Amygdala (tissue), 56 donors: ENCODE results near the gene PYGO2.
"Not testable (repeated sequence)": the region's sequence is repeated elsewhere in the genome, so short reads cannot be mapped to it uniquely, and the experiment has no call there.

Experiments
- DNase-seq, 56 donors: peaks; one replicate each; lab custom pipeline; 2025; lab: John Stamatoyannopoulos, UW

Gene PYGO2

DNA sequence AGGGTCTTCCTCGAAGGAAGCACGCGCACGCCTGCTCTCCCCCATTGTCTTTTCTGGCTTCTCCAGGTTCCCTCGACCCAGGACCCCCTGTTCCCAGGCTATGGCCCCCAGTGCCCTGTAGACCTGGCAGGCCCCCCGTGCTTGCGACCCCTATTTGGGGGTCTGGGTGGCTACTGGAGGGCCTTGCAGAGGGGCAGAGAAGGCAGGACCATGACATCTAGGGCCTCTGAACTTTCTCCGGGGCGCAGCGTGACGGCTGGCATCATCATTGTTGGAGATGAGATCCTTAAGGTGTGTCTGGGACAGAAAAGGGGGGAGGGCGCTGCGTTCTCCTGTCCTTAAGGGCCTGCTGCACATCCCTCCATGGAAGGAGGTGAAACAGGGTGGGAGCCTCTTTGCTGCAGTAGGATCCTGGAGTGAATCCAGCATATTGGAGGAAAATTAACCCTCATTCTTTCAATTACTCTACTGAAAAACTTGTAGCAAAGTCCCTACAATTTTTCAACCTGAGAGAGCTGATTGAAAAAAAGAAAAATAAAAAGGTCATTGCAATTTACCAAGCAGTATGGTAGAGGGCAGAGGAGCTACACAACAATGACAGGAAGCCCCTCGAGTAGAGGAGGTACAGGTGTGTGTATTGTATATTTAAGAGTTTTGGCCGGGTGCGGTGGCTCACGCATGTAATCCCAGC is 22.3 kb upstream of the PYGO2 start:
- DNase-seq: no peak

DNA sequence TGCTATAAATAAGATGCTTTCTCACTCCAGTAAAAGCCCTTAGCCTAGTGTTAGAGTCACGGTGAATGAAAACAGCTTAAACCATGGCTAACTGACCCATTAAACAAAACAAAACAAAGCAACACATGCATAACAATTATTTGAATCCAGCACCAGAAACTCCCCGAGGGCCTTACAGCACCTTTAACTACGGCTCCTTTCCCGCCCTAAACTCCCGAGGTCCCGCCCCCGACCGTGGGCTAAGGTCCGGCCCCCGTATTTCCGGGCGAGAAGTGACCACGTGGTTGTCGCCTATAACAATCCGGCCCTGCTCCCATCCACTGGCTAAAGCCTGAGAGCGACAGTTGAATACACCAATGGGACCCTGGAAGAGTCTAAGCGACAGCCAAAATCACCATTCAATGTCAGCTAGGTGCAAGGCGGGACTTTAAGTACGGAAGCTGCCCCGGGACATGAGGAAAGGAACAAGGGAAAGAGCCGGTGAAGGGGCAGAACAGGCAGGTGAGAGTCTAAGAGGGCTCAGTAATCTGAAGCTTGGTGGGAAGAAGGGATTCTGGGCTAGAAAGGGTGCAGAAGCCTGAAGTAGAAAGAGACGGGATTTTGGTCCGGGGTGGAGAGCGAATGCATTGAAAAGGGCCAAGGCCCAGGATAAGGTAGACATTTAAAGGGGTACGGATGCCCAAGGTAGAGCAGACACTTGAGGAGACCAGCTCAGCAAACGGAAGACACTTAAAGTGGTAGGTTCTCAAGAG is 21.5 kb upstream of the PYGO2 start, which contains the start of gene FLAD1:
TSS of gene FLAD1 (plus strand) at position 448 of the 752 bp plus-strand sequence. CDS start 351 bp downstream, outside the sequence.
- DNase-seq: peak; percentile 50 to 99 (median 94)

DNA sequence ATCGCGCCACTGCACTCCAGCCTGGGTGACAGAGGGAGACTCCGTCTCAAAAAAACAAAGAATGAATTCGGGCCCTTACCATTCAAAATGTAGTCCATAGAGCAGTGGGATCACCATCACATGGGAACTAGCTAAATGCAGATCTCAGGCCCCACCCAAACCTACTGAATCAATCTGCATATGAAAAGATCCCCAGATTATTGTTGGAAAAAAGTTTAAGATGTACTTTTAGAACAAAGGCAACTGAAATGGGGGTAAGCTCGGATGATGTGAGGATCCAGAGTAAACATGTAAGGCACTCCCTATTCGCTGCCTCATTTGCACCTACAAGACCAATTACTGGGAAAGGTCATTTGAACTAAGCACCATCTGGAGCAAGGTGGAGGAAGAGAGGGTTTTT is 20.8 kb upstream of the PYGO2 start:
- DNase-seq: no peak

DNA sequence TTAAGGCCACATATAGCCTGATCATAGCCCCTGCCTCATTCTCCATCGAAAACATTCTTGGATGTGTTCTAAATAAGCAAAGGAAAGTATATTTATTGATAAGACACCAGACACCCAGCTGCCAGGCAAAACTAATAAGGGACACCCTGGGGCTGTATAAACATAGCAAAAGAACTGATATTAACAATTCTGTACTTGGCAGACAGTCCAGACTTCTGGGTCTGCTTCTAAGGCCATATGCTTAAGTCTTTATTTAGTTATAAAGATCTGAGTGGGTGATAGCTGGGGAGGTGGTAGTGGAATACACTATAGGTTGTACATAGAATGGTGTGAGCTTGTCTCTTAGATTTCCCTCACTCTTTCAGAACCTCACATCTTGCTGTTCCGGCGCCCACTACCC is 16.8 kb upstream of the PYGO2 start:
- no peak for DNase-seq

DNA sequence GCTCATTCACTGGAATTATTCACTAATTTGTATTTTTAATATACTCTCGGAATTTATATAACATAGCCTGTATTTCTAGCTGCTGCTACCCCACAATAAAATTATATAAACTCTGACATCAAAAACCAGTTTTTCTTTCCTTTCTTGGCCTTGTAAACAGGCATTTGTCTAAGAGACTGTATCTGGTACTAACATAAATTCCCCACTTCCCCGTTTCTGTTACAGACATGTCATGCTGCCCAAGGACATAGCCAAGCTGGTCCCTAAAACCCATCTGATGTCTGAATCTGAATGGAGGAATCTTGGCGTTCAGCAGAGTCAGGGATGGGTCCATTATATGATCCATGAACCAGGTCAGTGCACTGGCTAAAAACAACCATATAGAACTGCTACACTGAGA is 16.2 kb upstream of the PYGO2 start:
- DNase-seq: not testable (repeated sequence)

DNA sequence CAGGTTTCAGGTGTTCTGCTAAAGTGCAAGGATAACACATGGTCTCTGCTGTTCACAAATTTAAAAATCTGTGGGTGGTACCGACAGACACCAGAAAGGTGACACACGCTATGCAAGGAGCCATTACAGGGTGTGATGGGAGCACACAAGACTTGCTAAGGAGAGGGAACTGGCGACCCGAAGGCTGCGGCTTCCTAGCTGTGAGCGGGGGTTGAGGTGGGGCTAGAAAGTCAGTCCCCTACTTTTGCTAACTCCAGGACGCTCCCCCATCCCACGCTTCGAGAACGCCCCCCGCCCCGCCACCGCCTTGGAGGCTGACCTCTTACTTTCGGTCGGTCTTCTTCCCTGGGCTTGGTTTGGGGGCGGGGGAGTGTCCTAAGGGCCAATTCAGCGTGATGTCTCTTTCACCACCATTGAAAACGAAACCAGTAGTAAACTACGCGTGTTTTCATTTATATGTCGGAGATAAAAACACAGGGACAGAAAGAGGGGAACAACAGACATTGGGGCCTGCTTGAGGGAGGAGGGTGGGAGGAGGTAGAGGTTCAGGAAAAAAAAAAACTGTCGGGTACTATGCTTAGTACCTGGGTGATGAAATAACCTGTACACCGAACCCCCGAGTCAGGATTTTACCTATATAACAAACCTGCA is 14.0 kb upstream of the PYGO2 start:
- peak in 14 of 56 donors; percentile 10 to 45 (median 20) for DNase-seq

DNA sequence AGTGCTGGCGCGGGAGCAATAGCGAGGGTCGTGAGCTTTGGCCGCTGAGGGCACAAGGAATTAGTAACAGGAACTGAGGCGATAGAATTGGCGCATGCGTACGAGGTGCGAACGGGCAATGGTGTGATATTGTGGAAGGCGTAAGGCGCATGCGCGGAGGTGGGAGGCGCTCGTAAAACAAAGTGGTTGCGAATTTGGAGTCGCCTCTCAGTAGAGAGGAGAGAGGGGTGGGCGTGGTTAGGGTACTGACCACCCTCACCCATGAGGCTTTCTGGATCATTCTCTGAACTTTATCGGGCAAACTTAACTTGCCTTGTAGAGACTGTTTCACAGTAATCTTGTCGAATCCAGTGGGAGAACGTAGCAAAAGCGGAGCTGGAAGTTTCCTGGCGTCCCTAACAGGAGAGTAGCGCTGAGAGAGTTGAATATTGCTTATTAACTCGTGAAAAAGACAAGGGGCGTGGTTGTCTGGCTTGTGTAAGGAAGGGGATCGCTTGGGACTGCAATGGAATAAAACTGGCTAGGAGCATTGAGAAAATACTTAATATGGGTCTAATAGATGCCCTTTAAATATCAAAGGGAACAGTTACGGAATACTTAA is 13.3 kb upstream of the PYGO2 start:
- DNase-seq: peak in 51 of 56 donors; percentile 73 to 99 (median 91)

DNA sequence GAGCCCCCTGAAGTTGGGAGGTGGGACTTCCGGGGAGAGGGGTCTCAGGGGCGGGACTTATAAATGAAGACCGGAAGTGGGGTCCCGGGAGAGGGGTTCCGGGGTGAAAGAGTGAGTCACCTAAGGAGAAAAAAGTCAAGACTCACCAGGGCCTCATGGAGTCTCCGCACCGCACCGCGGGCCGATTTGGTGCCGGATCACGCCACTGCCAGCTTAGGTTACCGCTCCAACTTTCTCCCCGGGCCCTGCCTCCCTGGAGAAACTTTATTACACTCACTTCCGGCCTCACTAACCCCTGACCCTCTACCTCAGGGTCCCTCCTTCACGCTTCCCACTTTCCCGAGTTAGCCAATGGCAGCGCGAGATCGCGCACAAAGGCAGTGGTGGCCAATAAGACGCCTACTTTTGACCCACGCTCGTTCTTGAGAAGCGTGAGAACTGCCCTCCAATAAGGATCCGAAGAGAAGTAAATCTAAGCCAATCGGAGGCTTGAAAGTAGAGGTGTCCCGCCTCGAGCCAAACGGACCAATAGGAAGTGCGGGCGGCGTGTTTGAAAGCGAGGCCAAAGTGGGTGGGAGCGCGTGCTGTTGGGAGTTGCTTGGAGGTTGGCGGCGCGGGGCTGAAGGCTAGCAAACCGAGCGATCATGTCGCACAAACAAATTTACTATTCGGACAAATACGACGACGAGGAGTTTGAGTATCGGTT is 12.7 kb upstream of the PYGO2 start, which contains the start of gene CKS1B:
TSS of gene CKS1B (plus strand) at position 580 of the 706 bp plus-strand sequence. CDS start at position 645, 65 bp downstream.
- DNase-seq: peak; percentile 90 to 100 (median 98)

DNA sequence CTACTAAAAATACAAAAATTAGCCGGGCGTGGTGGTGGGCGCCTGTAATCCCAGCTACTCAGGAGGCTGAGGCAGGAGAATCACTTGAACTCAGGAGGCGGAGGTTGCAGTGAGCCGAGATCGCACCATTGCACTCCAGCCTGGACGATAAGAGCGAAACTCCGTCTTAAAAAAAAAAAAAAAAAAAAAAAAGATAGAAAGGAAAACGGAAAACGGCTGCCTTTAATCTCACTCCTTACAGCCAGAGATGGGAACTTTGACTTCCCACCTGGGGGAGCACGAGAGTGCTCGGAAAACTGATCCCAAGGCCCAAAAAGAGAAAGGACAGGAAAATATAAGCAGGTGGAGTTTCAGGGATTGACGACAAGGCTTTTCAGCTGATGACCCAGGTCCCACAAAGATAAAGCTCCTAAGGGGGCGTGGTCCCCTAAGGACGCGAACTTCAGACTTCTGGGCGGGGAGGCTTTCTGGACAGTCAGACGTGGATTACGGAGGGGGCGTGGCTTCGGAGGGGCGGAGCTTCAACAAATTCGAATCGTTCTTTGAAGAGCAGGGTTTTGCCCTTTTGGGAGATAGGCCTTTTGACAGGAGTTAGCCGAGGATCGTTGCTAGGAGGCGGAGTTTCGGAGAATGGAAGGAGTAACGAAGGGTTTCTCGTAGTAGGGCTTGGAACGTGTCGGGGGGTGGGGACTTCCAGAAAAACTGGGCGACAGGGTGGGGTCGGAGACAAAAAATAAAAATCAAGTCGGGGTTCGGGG is 11.9 kb upstream of the PYGO2 start:
- DNase-seq: peak in 52 of 56 donors; percentile 36 to 85 (median 70)

DNA sequence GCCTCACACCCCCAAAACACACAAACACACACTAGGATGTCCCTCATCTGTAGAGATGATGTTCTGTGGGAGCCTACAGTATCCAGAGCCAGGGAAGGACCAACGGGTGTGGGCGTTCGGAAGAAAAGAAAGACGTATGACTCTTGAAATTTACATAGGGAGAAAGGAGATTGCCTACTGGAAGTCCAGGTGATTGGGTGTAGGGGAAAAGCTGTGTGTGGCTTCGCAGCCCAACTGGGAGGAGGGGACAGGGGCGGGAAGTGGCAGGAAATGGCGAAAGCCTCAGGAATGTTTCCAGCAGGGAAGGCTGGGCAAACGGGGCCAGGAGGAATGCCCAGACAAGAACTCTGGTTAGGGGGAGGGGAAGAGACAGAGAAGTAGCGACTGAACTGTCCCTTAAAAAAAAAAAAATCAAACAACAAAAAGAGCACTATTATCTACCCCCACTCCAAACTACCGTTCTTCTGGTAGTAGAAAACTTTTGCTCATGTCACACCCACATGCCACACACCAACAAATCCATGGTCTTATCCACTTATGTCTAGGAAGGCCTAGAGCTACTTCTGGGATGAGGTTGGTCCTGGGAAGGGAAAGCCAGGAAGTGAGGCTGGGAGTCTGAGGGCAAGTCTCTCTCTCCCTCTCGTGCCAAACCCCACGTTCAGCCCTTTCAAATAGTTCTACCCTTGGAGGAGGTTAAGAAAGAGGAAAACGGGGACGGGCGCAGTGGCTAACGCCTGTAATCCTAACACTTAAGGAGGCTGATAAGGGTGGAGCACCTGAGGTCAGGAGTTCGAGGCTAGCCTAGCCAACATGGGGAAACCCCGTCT is 11.1 kb upstream of the PYGO2 start:
- DNase-seq: peak in 18 of 56 donors; percentile 12 to 46 (median 20)

DNA sequence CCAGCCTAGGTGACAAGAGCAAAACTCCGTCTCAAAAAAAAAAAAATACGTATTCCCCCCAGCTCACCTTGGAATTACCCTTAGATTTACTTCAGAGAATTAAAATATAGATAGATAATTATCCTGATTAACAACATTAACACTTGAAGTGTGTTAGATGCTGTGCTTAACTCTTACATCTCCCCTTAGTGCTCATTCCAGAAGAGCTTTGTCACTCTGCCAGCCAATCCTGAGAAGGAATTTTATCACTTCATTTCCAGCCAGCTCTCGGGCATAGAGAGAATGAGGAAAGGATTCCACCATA is 10.6 kb upstream of the PYGO2 start:
- DNase-seq: no peak

DNA sequence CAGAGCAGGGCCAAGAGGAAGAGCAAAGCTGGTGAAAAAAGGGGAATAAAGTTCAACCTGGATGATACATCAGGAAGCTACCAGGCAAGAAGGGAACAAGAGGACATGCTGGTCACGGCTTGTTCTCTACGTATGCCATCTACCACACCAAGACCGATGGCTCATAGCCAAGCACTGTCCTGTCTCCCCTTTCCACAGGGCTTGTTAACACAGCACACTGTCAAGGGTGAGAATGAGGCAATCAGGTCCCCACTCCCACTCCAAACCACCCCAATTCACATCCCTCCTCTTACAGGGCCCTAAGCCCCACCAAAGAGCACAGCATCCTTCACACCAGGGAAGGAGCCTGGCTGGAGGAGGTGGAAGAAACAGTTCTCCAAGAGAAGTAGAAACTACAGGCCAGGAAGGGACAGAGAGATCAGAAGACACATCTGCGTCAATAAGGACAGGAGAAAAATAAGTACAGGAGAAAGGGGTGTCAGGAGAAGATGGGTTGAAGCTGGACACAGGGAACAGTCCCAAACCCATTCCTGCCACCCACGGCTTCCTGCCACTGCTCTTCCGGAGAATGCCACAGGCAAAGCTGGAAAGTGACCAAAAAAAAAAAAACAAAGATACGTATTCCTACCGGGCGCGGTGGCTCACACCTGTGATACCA is 9.9 kb upstream of the PYGO2 start:
- DNase-seq: no peak

DNA sequence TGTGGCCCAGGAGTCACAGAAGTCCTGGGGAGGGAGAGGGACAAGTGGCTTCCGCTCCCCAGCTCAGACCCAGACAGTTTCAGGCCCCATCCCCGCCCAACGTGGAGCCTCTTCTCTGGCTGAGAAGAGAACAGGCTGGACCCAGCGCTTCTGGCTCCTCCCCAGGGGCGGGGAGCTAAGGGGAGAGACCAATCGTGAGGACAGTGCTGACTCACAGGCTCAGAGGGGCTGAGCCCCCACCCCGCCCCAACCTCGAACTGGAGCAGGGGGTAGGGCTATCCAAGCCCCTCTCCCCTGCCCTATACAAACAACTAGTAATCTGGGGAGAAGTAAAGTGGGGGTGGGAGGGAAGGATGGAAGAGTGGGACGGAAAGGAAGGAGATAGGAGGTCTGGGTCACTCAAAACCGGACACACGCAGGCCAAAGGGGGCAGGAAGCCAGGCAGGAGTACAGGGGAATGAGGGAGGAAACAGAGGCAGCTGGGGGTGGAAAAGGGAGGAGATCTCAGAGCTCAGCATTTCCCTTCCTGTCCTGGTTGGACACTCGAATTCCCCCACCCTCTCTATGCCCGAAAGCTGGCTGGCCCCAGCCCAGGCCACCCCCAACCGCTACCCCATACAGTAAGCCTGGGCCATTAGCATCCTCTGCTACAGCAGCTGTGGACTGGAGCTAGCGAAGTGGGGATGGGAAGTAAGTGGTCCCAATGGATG is 9.2 kb upstream of the PYGO2 start, which contains the start of gene SHC1:
TSS of gene SHC1 (minus strand) at position 117 of the 710 bp plus-strand sequence. CDS start 221 bp downstream, outside the sequence.
- peak in 54 of 56 donors; percentile 18 to 91 (median 79) for DNase-seq

DNA sequence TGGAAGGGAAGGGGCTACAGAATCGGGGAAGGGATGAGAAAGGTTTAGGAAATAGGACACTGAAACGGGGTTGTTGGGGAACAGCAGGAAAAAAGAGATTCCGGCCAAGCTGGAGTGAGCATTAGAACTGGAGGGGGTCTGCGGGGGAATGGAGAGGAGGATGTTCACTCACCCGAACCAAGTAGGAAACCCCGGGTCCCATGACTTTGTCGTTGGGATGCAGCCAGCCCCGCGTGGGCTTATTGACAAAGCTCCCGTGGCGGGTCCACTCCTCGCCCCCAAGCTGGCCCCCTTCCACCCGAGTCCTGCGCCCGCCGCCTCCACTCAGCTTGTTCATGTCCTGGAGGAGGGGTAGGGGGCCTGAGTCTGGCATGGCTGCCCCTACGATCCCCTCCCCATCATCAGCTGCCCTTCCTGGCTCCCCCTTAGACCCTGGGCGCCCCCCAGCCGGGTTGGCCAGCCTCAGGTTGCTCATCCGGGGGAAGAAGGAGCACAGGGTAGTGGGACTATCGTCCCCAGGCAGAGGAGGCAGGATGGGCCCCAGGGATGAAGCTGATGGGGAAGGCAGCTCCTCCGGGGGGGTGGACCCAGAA is 8.4 kb upstream of the PYGO2 start:
- DNase-seq: peak in 9 of 56 donors; percentile 6 to 53 (median 26)

DNA sequence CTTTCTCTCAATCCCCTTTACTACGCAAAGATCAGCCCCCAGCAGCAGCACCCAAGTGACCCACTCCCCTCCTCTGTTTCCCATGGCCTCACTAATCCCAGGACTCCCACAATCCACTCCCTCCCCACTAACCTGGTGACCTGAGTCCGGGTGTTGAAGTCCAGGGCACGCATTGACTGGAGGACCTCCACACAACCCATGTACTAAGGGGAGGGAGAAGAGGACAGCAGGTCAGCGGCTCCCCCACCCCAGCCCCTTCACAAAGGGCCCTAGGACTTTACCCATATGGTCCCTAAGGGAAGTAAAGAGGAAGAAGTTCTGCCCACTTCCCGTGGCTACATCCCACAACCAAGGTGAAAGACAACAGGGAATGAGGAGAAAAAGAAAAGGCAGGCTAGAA is 7.7 kb upstream of the PYGO2 start:
- DNase-seq: no peak

DNA sequence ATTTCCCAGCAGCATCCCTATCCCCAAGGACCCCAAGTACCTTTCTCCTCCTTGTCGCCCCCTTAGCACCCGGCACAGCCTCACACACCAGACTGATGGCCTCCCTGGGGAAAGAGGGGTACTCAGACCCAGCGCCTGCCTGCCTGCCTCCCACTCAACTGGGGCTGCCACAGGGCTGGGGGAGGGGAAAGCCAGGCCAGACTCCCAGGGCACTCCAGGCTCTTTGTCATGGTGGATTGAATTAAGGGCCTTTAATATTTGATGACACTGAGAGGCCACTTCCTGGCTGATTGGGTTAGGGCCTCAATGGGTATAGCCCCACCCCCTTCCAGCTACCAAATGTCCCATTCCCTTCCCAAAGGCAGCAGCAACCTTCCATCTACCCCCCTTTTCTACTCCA is 7.1 kb upstream of the PYGO2 start:
- no peak for DNase-seq
